ENCODE data around the gene NPHP4.
"Not testable (repeated sequence)": the region's sequence is repeated elsewhere in the genome, so short reads cannot be mapped to it uniquely, and the experiment has no call there.

The NPHP4 gene

GRCh38 chr1:5908461-5909375 is 83.5 kb downstream of the NPHP4 start:
- no peak for DNase-seq

GRCh38 chr1:5907966-5908365 is 84.3 kb downstream of the NPHP4 start:
- no peak for DNase-seq

- no peak for DNase-seq
These were observed 84.8 kb downstream of the NPHP4 start for GRCh38 chr1:5907386-5907785.

GRCh38 chr1:5906966-5907365 is 85.3 kb downstream of the NPHP4 start:
- no peak for DNase-seq

- no peak for DNase-seq
These were observed 86.1 kb downstream of the NPHP4 start for GRCh38 chr1:5906116-5906515.

- no peak for DNase-seq
These were observed 86.8 kb downstream of the NPHP4 start for GRCh38 chr1:5905436-5905835.

- no peak for DNase-seq
These were observed 87.7 kb downstream of the NPHP4 start for GRCh38 chr1:5904551-5904950.

- no peak for DNase-seq
These were observed 88.5 kb downstream of the NPHP4 start for GRCh38 chr1:5903680-5904079.

- DNase-seq, result no peak
These were observed 89.2 kb downstream of the NPHP4 start for GRCh38 chr1:5903031-5903430.

- DNase-seq, result no peak
These were observed 90.4 kb downstream of the NPHP4 start for GRCh38 chr1:5901841-5902240.

- no peak for DNase-seq
These were observed 91.1 kb downstream of the NPHP4 start for GRCh38 chr1:5901150-5901549.

- no peak for DNase-seq
These were observed 94.0 kb downstream of the NPHP4 start for GRCh38 chr1:5898266-5898665.

- DNase-seq, result no peak
These were observed 95.2 kb downstream of the NPHP4 start for GRCh38 chr1:5896706-5897660.

GRCh38 chr1:5895446-5896406 is 96.5 kb downstream of the NPHP4 start:
- no peak for DNase-seq

- not testable (repeated sequence) for DNase-seq
These were observed 98.4 kb downstream of the NPHP4 start for GRCh38 chr1:5893699-5894278.

- DNase-seq, result no peak
These were observed 99.9 kb downstream of the NPHP4 start for GRCh38 chr1:5892329-5892728.

GRCh38 chr1:5891736-5892135 is 100.5 kb downstream of the NPHP4 start:
- no peak for DNase-seq

GRCh38 chr1:5891137-5891536 is 101.1 kb downstream of the NPHP4 start:
- DNase-seq, result no peak

GRCh38 chr1:5890346-5891106 is 101.7 kb downstream of the NPHP4 start:
- no peak for DNase-seq

GRCh38 chr1:5889901-5890300 is 102.3 kb downstream of the NPHP4 start:
- DNase-seq, result no peak

- DNase-seq, result no peak
These were observed 102.8 kb downstream of the NPHP4 start for GRCh38 chr1:5889462-5889861.

Data from CD4-positive, alpha-beta T cell treated with Interleukin-4 for 1 hour (primary cell).